Gastroesophageal sphincter (tissue), 4 donors: Measurements from ENCODE around the gene EPB41L4B. TPM values are rescaled to one million over a fixed set of nuclear protein-coding genes. Genes with fewer than 3 reads are reported as not detected.
"Not testable (repeated sequence)": the region's sequence is repeated elsewhere in the genome, so short reads cannot be mapped to it uniquely, and the experiment has no call there.

Experiments
- ATAC-seq: fragments of 150-250 bp; one replicate; pipeline ENCODE4 v1.9.1; 2016; ENCODE audit warnings: mild to moderate bottlenecking, moderate library complexity
- H3K27ac ChIP-seq, 4 donors: fragments of 200-600 bp; sonication (generic) in 3 of 4; 1 replicate in 3 of 4; 2 replicates in 1 of 4; pipeline ENCODE4 v1.5.1; 2016 to 2019
- H3K27me3 ChIP-seq: fragments of 200-600 bp; sonication (generic); one replicate; pipeline ENCODE4 v1.5.1; 2019
- H3K36me3 ChIP-seq, 2 donors: fragments of 200-600 bp; sonication (generic); one replicate each; pipeline ENCODE4 v1.5.1; 2019; ENCODE audit warnings: control low read depth in 1 of 2
- H3K4me1 ChIP-seq, 3 donors: fragments of 200-600 bp; sonication (generic); 1 replicate in 2 of 3; 2 replicates in 1 of 3; pipeline ENCODE4 v1.5.1; 2016 to 2019; ENCODE audit warnings: control low read depth in 2 of 3
- H3K4me3 ChIP-seq, 2 donors: fragments of 200-600 bp; sonication (generic); one replicate each; pipeline ENCODE4 v1.5.1; 2019; ENCODE audit warnings: mild to moderate bottlenecking in 1 of 2, moderate library complexity in 1 of 2
- H3K9me3 ChIP-seq, 3 donors: fragments of 200-600 bp; sonication (generic); one replicate each; pipeline ENCODE4 v1.5.1; 2017 to 2019; ENCODE audit warnings: control low read depth in 2 of 3
- EP300 ChIP-seq: sonication (generic); formaldehyde crosslinking; IDR thresholded peaks from one replicate; pipeline ENCODE4 v1.6.1; 2017; ENCODE audit warnings: antibody characterized with exemption, mild to moderate bottlenecking
- POLR2A ChIP-seq, 2 donors: fragments of 450-650 bp; IDR thresholded peaks; one replicate each; pipeline ENCODE4 v1.6.1; 2017; ENCODE audit warnings: antibody characterized with exemption in 2 of 2, mild to moderate bottlenecking in 2 of 2, moderate library complexity in 1 of 2
- POLR2AphosphoS5 ChIP-seq: sonication (generic); formaldehyde crosslinking; IDR thresholded peaks from one replicate; pipeline ENCODE4 v1.6.1; 2017; ENCODE audit warnings: antibody characterized with exemption
- WGBS, 2 donors: methylation state at CpG; one replicate each; pipeline ENCODE4 v1.1.5; 2018; ENCODE audit warnings: low coverage in 1 of 2; 5-methylcytosine and 5-hydroxymethylcytosine counted together
- total RNA-seq, 4 donors: library from RNA; depleted of rRNA; stranded (reverse); fragments of >200 nt; gene quantifications; one replicate each; pipeline ENCODE4 v1.1.0, GENCODE V29; 2016
- TF ChIP-seq, protein P1 (sequence below), 4 experiments: fragments of 200-600 bp in 2 of 4; fragments of 450-650 bp in 2 of 4; sonication (generic) in 1 of 4; IDR thresholded peaks; one replicate each; pipeline ENCODE4 v1.5.1; 2017 to 2019; ENCODE audit warnings: antibody characterized with exemption in 4 of 4, mild to moderate bottlenecking in 2 of 4, moderate library complexity in 2 of 4

EPB41L4B gene
- total RNA-seq, 4 donors from 2014 or later, result 1.2 to 1.7 (median 1.4) TPM; not detected in 1

DNA sequence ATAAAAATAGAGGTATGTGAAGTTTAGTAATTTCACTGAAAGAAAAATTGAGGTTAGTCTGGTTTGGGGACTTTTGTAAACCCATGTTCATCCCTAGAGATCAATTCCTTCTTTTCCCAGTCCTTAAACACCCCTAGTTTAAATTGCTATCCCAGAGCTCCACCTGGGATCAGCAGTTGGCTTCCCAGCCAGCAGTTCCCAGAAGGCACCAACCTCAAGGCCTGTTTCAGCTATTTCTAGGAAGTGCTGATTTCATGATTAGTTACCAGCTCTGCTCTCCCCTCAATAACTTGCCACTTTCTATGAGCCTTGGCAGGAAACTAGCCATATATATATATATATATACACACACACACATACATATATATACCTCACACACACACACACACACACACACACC is 30.5 kb downstream of the EPB41L4B start:
- no peak overlapping the region for H3K27ac ChIP-seq
- no peak for ATAC-seq
- H3K36me3 ChIP-seq, result no peaks in the 10 kb centered on the region
- no peaks in the 10 kb centered on the region for H3K27me3 ChIP-seq
- H3K4me1 ChIP-seq, result peaks cover 0 to 7% (median 0%) of the 10 kb centered on the region in 3 donors
- TF ChIP-seq EP300, result no peak
- TF ChIP-seq, protein P1, sequence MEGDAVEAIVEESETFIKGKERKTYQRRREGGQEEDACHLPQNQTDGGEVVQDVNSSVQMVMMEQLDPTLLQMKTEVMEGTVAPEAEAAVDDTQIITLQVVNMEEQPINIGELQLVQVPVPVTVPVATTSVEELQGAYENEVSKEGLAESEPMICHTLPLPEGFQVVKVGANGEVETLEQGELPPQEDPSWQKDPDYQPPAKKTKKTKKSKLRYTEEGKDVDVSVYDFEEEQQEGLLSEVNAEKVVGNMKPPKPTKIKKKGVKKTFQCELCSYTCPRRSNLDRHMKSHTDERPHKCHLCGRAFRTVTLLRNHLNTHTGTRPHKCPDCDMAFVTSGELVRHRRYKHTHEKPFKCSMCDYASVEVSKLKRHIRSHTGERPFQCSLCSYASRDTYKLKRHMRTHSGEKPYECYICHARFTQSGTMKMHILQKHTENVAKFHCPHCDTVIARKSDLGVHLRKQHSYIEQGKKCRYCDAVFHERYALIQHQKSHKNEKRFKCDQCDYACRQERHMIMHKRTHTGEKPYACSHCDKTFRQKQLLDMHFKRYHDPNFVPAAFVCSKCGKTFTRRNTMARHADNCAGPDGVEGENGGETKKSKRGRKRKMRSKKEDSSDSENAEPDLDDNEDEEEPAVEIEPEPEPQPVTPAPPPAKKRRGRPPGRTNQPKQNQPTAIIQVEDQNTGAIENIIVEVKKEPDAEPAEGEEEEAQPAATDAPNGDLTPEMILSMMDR (IDR thresholded peaks at IDR 0.05), result no peak
- H3K9me3 ChIP-seq, result no peaks in the 10 kb centered on the region
- no peak overlapping the region for H3K4me3 ChIP-seq

DNA sequence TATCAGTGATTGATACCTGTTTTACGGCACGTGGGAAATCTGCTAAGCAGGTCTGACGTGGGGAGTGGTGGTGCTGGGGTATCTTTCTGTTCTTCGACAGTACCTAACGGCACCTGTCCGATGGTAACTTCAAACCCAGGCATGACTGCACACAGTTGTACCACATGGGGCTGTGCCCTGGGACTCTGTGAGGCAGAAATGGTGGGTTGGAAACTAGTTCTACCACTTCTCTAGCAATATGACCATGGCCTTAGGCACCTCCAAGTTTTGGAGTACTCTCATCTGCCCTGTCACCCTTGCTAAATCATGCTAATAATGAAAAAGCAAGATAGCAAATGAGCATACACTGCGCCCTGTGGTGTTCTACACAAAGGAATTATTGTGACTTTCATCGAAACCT is 30.9 kb downstream of the EPB41L4B start:
- WGBS, 2 donors, result 85 to 86% methylated on average over 6 to 8 of the region's 8 CpGs
- no peak for ATAC-seq
- Histone ChIP-seq H3K9me3 (no peaks in the 10 kb centered on the region), H3K4me1 (peaks cover 0 to 6% (median 0%) of the 10 kb centered on the region in 3 donors), H3K27ac (no peak overlapping the region), H3K36me3 (no peaks in the 10 kb centered on the region), H3K4me3 (no peak overlapping the region), H3K27me3 (no peaks in the 10 kb centered on the region)
- TF ChIP-seq POLR2A (IDR thresholded peaks at IDR 0.05) (no peak), POLR2AphosphoS5 (no peak), EP300 (no peak)
- TF ChIP-seq, protein P1 (IDR thresholded peaks at IDR 0.05), result no peak

DNA sequence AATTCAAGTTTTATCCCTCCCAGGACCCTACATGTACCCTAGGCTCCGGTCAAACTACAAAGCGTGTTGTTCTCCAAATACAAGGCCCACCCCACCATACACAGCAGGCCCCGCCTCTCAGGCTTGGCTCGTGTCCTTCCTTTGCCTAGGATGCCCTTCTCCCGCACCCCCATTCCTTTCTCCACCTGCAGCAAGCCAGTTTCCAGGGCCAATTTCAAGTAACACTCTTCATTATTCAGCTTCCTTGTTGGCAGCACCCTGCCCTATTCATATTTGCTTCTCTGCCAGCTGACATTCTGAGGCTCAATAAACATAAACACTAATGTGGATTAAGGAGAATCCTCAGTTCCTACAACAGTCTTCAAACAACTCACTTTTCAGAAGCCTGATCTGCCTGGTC is 31.7 kb downstream of the EPB41L4B start:
- Histone ChIP-seq H3K27me3 (no peaks in the 10 kb centered on the region), H3K36me3 (no peaks in the 10 kb centered on the region), H3K9me3 (no peaks in the 10 kb centered on the region), H3K27ac (no peak overlapping the region), H3K4me1 (peaks cover 0 to 6% (median 0%) of the 10 kb centered on the region in 3 donors), H3K4me3 (no peak overlapping the region)
- ATAC-seq, result no peak
- WGBS, 2 donors, result 34 to 52% methylated on average over 4 of the region's 5 CpGs
- no peak for TF ChIP-seq POLR2A (IDR thresholded peaks at IDR 0.05)
- TF ChIP-seq, protein P1 (IDR thresholded peaks at IDR 0.05), result no peak
- no peak for TF ChIP-seq EP300
- TF ChIP-seq POLR2AphosphoS5, result no peak

DNA sequence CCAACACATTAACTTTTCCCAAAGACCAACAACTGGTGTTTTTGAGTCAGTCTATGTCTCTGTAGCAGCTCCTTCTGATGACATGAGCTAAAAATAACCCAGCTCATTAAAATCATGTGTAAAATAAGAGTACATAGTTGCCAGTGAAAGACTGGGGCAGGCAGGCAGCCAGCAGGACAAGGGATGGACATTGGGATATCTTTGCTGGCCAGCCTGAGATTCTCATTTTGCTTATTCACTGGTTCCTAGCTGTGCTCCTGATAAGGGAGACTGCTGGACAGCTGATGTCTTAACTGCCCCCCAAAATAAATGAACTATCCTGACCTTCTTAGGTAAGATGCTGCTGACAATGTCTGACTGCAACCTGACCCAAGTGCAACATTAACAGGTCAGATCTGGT is 33.9 kb downstream of the EPB41L4B start:
- no peak for ATAC-seq
- TF ChIP-seq EP300, result no peak
- TF ChIP-seq, protein P1 (IDR thresholded peaks at IDR 0.05), result no peak
- no peak for TF ChIP-seq POLR2AphosphoS5
- no peak for TF ChIP-seq POLR2A (IDR thresholded peaks at IDR 0.05)
- no peak overlapping the region for H3K27ac ChIP-seq
- peaks cover 0 to 6% (median 0%) of the 10 kb centered on the region in 3 donors for H3K4me1 ChIP-seq
- H3K4me3 ChIP-seq, result no peak overlapping the region
- H3K36me3 ChIP-seq, result no peaks in the 10 kb centered on the region
- H3K9me3 ChIP-seq, result no peaks in the 10 kb centered on the region
- no peaks in the 10 kb centered on the region for H3K27me3 ChIP-seq

DNA sequence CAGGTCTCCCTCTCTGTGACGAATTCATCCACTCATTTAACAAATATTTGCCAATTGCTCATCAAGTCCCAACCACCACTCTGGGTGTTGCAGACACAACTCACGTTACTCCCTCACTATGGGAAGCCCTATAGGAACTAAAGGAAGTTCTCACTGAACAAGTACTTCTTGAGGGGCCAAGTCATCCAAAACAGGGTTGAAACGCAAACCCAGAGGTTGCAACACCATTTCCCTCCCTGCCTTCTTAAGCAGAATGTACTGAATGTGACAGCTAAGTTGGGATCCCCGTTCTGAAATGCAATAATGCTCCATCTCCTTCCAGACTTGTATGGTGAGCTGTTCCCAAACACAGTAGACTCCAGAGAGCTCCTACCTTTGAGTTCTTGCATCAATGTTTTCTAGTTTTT is 34.3 kb downstream of the EPB41L4B start:
- no peak for ATAC-seq
- WGBS, 2 donors, result 83 to 100% methylated on average over 1 of the region's 4 CpGs
- H3K36me3 ChIP-seq, result no peaks in the 10 kb centered on the region
- H3K4me3 ChIP-seq, result no peak overlapping the region
- no peaks in the 10 kb centered on the region for H3K9me3 ChIP-seq
- H3K27ac ChIP-seq, result no peak overlapping the region
- peaks cover 0 to 6% (median 0%) of the 10 kb centered on the region in 3 donors for H3K4me1 ChIP-seq
- no peaks in the 10 kb centered on the region for H3K27me3 ChIP-seq
- no peak for TF ChIP-seq EP300
- no peak for TF ChIP-seq POLR2AphosphoS5
- TF ChIP-seq, protein P1 (IDR thresholded peaks at IDR 0.05), result no peak
- TF ChIP-seq POLR2A (IDR thresholded peaks at IDR 0.05), result no peak

DNA sequence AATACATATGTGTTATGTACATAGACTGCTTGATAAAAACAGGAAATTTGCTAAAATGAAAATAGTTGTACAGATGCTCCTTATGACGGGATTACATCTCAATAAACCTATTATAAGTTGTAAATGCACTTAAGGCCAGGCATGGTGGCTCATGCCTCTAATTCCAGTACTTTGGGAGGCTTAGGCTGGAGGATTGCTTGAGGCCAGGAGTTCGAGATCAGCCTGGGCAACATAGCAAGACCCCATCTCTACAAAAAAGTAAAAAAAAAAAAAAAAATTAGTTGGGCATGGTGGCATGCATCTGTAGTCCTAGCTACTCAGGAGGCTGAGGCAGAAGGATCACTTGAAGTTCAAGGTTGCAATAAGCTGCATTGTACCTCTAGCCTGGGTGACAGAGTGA is 37.2 kb downstream of the EPB41L4B start:
- not testable (repeated sequence) for H3K9me3 ChIP-seq, H3K4me1 ChIP-seq, H3K27me3 ChIP-seq, H3K36me3 ChIP-seq, ATAC-seq, H3K27ac ChIP-seq, H3K4me3 ChIP-seq
- 79% methylated on average over 2 of the region's 2 CpGs for WGBS, 2 donors
